ENCODE data around the gene MYOC. TPM values are rescaled to one million over a fixed set of nuclear protein-coding genes. Genes with fewer than 3 reads are reported as not detected.
"Not testable (repeated sequence)": the region's sequence is repeated elsewhere in the genome, so short reads cannot be mapped to it uniquely, and the experiment has no call there.

MYOC gene
- not detected for total RNA-seq
- not detected for polyA plus RNA-seq (2013, experiment 1 of 2)
- polyA plus RNA-seq (2013, experiment 2 of 2): 0.15 TPM
- 0 to 0.20 (median 0) reads per million in 172 experiments for total RNA-seq

DNA sequence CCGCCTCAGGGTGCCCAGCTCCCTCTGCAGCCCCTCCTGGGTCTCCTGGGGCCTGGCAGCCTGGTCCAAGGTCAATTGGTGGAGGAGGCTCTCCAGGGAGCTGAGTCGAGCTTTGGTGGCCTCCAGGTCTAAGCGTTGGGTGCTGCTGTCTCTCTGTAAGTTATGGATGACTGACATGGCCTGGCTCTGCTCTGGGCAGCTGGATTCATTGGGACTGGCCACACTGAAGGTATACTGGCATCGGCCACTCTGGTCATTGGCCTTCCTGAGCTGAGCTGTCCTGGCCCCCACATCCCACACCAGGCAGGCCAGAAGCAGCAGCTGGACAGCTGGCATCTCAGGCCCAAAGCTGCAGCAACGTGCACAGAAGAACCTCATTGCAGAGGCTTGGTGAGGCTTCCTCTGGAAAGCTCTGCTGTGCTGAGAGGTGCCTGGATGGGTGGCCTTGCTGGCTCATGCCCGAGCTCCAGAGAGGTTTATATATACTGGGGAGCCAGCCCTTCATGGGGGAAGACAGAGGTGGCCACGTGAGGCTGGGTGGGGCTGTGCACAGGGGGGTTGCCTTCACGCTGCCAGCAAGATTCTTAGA lies at the start of gene MYOC:
Gene MYOC (minus strand): TSS at position 455 of the 589 bp plus-strand sequence. CDS start 77 bp downstream, at position 378.
- intact Hi-C loops (cut with DNase I, micrococcal nuclease): no loop called here
- Histone ChIP-seq H3K27ac (ENCODE audit: low read depth in 1 of 2, low read length in 2 of 2) (no peak within 1 kb of the TSS), H3K9me3 (ENCODE audit: control insufficient read depth in 1 of 2, insufficient read depth in 1 of 2, low read length in 2 of 2) (no peaks in the 10 kb centered on the region), H3K4me1 (ENCODE audit: insufficient read depth, low read length) (peaks cover 10% of the 10 kb centered on the region), H3K4me3 (ENCODE audit: low read length) (no peak within 1 kb of the TSS), H3K27me3 (ENCODE audit: control insufficient read depth in 1 of 2, insufficient read depth in 2 of 2, low read length in 2 of 2) (peaks cover 10 to 12% of the 10 kb centered on the region in 2 experiments), H3K36me3 (ENCODE audit: insufficient read depth, low read length) (no peaks in the 10 kb centered on the region)
- TF ChIP-seq CTCF (IDR thresholded peaks at IDR 0.05): no peak
- ATAC-seq (ENCODE audit: poor library complexity) (no peak), DNase-seq (no peak)
- CTCF ChIA-PET: no interaction called here
- Mint-ChIP-seq H3K4me3 (no peak within 1 kb of the TSS), H3K27me3 (peaks cover 24% of the 10 kb centered on the region), H3K9me3 (no peaks in the 10 kb centered on the region), H3K4me1 (ENCODE audit: low read depth) (peaks cover 11% of the 10 kb centered on the region), H3K27ac (no peak within 1 kb of the TSS), H3K36me3 (ENCODE audit: low read depth) (no peaks in the 10 kb centered on the region)
- POLR2A ChIA-PET: no interaction called here

DNA sequence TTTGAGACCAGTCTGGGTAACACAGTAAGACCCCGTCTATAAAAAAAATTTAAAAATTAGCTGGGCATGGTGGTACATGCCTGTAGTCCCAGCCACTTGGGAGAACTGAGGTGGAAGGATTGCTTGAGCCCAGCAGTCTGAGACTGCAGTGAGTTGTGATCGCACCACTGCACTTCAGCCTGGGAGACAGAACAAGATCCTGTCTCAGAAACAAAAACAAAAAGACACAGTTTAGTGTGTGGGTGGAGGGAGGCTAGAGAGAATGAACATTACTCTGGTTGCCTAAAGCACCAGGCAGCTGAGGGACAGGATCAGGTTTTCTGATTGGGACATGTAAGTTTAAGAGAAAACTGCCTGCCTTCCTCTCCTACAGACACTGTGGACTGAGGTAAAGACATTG lies 47.0 kb upstream of the MYOC start:
- H3K9me3 ChIP-seq (ENCODE audit: control insufficient read depth in 1 of 2, insufficient read depth in 1 of 2, low read length in 2 of 2): peaks cover 0 to 8% of the 10 kb centered on the region in 2 experiments
- Mint-ChIP-seq H3K27me3 (no peaks in the 10 kb centered on the region), H3K4me3 (no peak overlapping the region), H3K27ac (no peak overlapping the region), H3K4me1 (ENCODE audit: low read depth) (no peaks in the 10 kb centered on the region), H3K36me3 (ENCODE audit: low read depth) (peaks cover 74% of the 10 kb centered on the region), H3K9me3 (peaks cover 7% of the 10 kb centered on the region)
- TF ChIP-seq CTCF (IDR thresholded peaks at IDR 0.05): no peak
- ChIA-PET CTCF (no interaction called here), POLR2A (no interaction called here)
- no peak for ATAC-seq (ENCODE audit: poor library complexity)
- no peak overlapping the region for H3K27ac ChIP-seq (ENCODE audit: low read depth in 1 of 2, low read length in 2 of 2)
- H3K4me1 ChIP-seq (ENCODE audit: insufficient read depth, low read length): no peaks in the 10 kb centered on the region
- no peaks in the 10 kb centered on the region for H3K27me3 ChIP-seq (ENCODE audit: control insufficient read depth in 1 of 2, insufficient read depth in 2 of 2, low read length in 2 of 2)
- peaks cover 9% of the 10 kb centered on the region for H3K36me3 ChIP-seq (ENCODE audit: insufficient read depth, low read length)
- DNase-seq: no peak
- intact Hi-C loops (cut with DNase I, micrococcal nuclease): no loop called here
- no peak overlapping the region for H3K4me3 ChIP-seq (ENCODE audit: low read length)

DNA sequence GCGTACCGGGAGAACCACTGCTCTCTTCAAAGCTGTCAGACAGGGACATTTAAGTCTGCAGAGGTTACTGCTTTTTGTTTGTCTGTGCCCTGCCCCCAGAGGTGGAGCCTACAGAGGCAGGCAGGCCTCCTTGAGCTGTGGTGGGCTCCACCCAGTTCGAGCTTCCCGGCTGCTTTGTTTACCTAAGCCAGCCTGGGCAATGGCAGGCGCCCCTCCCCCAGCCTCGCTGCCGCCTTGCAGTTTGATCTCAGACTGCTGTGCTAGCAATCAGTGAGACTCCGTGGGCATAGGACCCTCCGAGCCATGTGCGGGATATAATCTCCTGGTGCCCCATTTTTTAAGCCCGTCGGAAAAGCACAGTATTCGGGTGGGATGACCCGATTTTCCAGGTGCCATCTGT lies 43.3 kb upstream of the MYOC start:
- H3K4me1 Mint-ChIP-seq (ENCODE audit: low read depth); H3K27me3 Mint-ChIP-seq; H3K9me3 Mint-ChIP-seq; H3K27ac ChIP-seq (ENCODE audit: low read depth in 1 of 2, low read length in 2 of 2); H3K4me1 ChIP-seq (ENCODE audit: insufficient read depth, low read length); H3K27me3 ChIP-seq (ENCODE audit: control insufficient read depth in 1 of 2, insufficient read depth in 2 of 2, low read length in 2 of 2); DNase-seq; POLR2A ChIA-PET; H3K4me3 ChIP-seq (ENCODE audit: low read length); CTCF ChIA-PET; intact Hi-C loops (cut with DNase I, micrococcal nuclease); H3K36me3 ChIP-seq (ENCODE audit: insufficient read depth, low read length); H3K4me3 Mint-ChIP-seq; ATAC-seq (ENCODE audit: poor library complexity); H3K27ac Mint-ChIP-seq: not testable (repeated sequence)
- H3K36me3 Mint-ChIP-seq (ENCODE audit: low read depth): peaks cover 38% of the 10 kb centered on the region
- H3K9me3 ChIP-seq (ENCODE audit: control insufficient read depth in 1 of 2, insufficient read depth in 1 of 2, low read length in 2 of 2): peaks cover 0 to 14% of the 10 kb centered on the region in 2 experiments

- intact Hi-C loops (cut with DNase I, micrococcal nuclease); H3K27me3 Mint-ChIP-seq; ATAC-seq (ENCODE audit: poor library complexity); H3K4me3 ChIP-seq (ENCODE audit: low read length); H3K27me3 ChIP-seq (ENCODE audit: control insufficient read depth in 1 of 2, insufficient read depth in 2 of 2, low read length in 2 of 2); H3K27ac Mint-ChIP-seq; H3K4me1 Mint-ChIP-seq (ENCODE audit: low read depth); H3K4me3 Mint-ChIP-seq; CTCF ChIA-PET; H3K9me3 Mint-ChIP-seq; H3K4me1 ChIP-seq (ENCODE audit: insufficient read depth, low read length); H3K27ac ChIP-seq (ENCODE audit: low read depth in 1 of 2, low read length in 2 of 2); DNase-seq; POLR2A ChIA-PET; H3K36me3 ChIP-seq (ENCODE audit: insufficient read depth, low read length): not testable (repeated sequence)
- peaks cover 0 to 14% of the 10 kb centered on the region in 2 experiments for H3K9me3 ChIP-seq (ENCODE audit: control insufficient read depth in 1 of 2, insufficient read depth in 1 of 2, low read length in 2 of 2)
- H3K36me3 Mint-ChIP-seq (ENCODE audit: low read depth): peaks cover 18% of the 10 kb centered on the region
Measured at GRCh38 chr1:171693541-171693940, 41.1 kb upstream of the MYOC start.

Data from CD4-positive, alpha-beta T cell (primary cell).